HG03378 (cell line): Measurements from ENCODE around the gene CTRB1.
"Not testable (repeated sequence)": the region's sequence is repeated elsewhere in the genome, so short reads cannot be mapped to it uniquely, and the experiment has no call there.

ENCODE experiments used
- ATAC-seq: cut with Tn5 transposase; IDR thresholded peaks from one replicate; pipeline ENCODE4 v1.9.1; 2021; ENCODE audit warnings: mild to moderate bottlenecking, moderate library complexity; ENCODE audit not compliant: unreplicated experiment

The CTRB1 gene

DNA sequence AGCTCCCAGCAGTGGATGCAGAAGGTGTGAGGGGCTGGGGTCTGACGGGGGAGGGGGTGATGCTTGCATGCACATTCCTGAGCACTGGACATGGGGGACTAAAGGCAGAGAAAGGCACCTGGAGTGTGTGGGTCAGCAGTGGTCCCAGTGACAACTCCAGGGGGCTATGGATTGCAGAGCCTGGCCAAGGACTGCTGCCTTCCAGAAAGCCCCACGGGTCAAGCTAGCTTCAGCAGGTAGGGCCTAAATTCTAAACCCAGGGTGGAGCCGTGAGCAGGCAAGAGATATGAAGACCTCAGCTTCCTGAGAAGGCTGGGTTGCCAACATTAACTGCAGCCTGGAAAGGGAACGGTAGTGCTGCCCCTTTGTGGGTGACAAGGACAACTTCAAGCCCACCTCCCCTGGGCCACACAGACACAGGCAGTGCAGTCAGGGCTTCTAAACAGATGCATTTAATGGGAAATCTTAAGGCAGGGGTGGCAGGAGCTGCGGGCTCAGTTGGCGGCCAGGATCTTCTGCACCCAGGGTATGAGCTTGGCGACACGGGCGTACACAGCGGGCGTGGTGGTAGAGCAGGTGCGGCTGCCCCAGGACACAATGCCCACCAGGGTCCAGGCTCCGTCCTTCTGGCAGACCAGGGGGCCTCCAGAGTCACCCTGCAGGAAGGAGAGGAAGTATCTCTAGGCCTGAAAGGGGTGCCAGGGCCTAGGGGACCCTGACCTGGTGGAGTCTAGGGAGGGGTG, 14.9 kb upstream of the CTRB1 start:
- ATAC-seq: no peak

GRCh38 chr16:75204410-75204758, 14.4 kb upstream of the CTRB1 start:
- ATAC-seq: no peak

GRCh38 chr16:75204905-75205304, 13.9 kb upstream of the CTRB1 start:
- not testable (repeated sequence) for ATAC-seq

GRCh38 chr16:75205438-75205837, 13.3 kb upstream of the CTRB1 start:
- not testable (repeated sequence) for ATAC-seq

DNA sequence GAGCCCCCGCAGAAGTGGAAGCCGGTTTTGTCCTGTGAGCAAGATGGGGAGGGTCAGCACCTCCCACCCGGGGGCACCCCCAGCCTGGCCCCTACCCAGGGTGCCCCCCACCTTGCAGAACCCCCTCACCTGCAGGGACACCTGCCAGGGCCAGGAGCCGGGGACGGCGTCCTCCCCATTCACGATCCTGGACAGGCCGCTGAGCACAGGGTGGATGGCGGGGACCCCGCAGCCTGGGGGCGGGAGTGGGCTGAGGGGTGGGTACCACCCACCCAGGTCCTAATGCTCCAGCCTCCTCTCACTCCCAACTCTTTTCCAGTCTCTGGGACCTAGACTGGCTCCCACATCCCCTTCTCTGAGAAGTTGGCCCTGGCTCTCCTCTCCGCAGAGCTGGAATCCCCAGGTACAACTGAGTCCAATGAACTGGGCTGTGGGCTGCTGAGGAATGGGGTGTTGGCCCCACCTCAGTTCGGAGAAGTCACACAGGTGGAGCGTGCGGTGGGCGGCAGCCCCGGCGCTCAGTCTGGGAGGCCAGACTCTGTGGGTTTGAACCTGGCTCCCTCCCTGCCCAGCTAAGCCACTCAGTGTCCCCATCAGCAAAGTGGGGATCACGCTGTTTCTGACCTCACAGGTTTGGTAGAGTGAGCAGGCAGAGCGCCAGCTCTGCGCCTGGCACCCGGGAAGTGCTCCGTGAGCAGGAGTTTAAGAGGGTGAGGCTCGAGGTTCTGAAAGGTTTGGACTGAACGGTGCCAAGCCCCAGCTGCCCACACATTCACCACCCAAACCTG, 12.6 kb upstream of the CTRB1 start:
- ATAC-seq: not testable (repeated sequence)

DNA sequence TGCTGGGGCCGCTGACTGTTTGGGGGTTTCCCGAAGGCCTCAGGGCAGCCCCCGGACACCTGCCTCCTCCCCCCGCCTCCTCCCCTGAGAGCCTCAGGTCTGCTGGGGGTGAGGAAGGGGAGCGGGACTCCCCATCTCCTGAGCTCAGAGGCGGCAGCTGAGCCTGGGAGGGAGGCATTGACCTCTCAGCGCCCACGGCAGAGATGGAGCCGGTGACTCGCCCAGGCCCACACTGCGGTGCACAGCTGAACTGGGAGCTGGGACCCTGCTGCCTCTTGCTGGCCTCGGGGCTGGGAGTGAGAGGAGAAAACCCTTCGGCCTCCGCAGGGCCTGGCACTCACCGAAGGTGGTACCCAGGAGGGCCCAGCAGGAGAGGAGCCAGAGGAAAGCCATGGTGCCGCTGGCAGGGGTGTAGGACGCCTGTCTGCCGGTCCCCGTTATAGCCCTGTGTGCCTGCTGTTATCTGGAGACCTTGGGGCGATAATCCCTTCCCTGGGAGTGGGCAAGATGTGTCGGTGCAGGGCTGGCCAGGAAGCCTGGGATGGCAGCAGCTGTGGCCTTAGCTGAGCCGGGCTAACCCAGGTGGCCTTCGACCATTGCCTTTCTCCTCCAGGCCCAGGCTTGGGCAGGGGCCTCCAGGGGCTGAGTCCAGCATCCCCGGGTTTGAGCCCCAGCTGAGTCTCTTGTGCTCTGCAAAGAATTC, 11.9 kb upstream of the CTRB1 start, which contains the start of gene CTRB2:
Gene CTRB2 (minus strand): TSS at position 413 of the 703 bp plus-strand sequence. CDS start 20 bp downstream, at position 393.
- ATAC-seq: no peak

DNA sequence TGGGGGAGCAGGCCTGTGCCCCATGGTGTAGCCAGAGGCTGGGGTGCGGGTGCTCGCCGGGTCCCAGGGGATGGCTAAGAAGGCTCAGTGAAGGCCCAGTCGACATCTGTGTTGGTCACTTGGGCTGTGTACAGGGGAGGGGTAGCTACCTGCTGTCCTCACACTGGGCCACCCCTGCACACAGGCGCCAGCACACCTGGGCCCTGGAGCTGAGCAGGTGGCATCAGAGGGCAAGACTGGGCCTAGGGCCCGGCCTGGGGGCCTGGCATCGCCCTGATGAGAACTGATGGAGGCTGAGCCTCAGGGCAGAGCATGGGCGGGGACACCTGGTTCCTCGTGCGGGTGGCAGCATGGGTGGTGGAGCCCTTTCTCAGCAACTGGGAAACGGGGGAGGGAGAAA, 11.0 kb upstream of the CTRB1 start:
- no peak for ATAC-seq

GRCh38 chr16:75208242-75208825, 10.5 kb upstream of the CTRB1 start:
- ATAC-seq: no peak

GRCh38 chr16:75208861-75209505, 9.8 kb upstream of the CTRB1 start:
- no peak for ATAC-seq

DNA sequence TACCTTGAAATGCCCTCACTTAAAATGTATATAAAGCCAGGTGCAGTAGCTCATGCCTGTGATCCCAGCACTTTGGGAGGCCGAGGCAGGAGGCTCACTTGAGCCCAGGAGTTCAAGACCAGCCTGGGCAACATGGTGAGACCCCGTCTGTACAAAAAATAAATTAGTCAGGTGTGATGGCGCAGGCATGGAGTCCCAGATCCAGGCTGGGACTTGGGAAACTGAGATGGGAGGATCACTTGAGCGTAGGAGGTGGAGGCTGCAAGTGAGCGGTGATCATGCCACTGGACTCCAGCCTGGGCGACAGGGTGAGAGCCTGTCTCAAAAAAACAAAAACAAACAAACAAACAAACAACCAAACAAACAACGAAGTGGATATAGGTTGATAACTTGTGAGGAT, 9.3 kb upstream of the CTRB1 start:
- ATAC-seq: not testable (repeated sequence)

DNA sequence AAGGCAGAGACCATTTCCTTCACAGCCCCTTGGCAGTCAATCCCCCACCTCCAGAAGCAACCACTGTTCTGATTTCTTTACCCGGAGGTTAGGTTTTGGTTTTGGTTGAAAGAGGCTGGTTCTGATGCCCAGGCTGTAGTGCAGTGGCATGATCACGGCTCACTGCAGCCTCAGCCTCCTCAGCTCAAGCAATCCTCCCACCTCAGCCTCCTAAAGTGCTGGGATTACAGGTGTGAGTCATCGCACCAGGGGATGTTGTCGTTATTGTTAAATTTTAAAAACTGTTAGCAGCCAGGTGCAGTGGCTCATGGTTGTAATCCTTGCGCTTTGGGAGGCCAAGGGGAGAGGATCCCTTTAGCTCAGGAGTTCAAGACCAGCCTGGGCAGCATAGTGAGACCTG, 8.8 kb upstream of the CTRB1 start:
- no peak for ATAC-seq

- ATAC-seq: not testable (repeated sequence)
Measured at GRCh38 chr16:75211286-75211685, 7.5 kb upstream of the CTRB1 start.

DNA sequence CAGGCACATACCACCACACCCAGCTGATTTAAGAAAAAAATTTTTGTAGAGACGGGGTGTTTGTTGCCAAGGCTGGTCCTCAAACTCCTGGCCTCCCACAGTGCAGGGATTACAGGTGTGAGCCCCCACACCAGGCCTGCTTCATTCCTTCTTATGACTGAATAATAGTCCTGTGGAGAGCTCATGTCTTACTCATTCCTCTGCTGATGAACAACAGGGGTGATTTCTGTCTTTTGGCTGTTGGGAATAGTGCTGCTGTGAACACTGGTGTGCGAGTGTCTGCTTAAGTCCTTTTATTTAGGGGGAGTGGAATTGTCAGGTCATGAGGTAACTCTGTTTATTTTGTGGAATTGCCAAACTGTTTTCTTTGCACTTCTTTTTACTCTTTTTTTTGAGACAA, 2.7 kb upstream of the CTRB1 start:
- no peak for ATAC-seq

DNA sequence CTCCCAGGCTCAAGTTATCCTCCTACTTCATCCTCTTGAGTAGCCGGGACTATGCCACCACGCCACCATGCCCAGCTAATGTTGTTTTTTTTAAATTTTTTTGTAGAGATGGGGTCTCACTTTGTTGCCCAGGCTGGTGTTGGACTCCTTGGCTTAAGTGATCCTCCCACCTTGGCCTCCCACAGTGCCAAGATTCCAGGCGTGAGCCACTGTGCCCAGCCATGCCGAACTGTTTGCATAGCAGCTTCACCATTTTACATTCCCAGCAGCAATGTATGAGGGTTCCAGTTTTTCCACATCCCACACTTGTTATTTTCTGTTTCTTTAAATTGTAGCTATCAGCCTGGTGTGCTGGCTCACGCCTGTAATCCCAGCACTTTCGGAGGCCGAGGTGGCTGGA, 2.2 kb upstream of the CTRB1 start:
- ATAC-seq: no peak

DNA sequence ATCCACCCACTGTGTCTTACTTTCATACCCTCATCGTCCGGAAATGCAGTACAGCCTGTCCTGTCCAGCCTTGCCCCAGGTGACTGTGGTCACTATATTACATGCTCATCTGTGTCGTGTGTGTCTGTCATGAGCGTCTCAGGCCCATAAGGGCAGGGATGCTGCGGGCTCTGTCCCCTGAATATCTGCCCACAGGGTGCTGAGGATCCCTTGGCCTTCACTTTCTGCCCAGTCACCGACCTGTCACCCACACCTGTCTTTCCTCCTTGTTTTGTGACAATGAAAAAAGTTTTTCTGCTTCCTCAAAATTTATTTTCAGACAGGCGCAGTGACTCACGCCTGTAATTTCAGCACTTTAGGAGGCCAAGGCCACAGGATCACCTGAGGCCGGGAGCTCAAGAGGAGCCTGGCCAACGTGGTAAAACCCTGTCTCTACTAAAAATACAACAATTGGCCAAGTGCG, 1.4 kb upstream of the CTRB1 start:
- ATAC-seq: no peak

DNA sequence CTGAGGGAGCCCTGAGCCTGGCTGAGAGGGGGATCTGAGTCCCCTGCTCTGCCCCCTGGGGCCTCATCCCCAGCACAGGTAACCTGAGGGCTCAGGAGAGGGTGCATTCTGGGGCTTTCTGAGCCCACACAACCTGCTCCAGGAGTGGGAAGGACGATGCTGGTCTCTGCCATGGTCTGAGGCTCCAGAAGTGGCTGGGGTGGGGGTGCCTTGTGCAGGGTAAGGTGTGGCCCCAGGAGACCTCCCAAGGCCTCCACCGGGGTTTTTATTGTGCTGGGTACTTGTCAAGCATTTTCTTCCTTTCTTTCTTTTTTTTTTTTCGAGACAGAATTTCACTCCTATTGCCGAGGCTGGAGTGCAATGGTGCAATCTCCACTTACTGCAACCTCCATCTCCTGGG, 300 bp downstream of the CTRB1 start:
- ATAC-seq: no peak

DNA sequence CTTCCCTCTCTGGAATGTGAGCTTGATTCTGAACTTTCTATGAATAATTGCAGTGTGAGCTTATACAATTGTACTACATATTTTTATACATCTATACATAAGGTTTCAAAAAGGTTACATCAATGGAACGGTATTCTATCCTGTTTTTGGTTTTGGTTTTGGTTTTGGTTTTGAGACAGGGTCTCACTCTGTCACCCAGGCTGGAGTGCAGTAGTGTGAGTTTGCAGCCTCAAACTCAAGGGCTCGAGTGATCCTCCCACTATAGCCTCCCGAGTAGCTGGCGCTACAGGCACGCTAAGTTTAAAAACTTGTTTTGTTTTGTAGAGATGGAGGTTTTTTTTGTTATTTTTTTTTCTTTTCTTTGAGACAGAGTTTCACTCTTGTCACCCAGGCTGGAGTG, 1.1 kb downstream of the CTRB1 start:
- peak; percentile 67 for ATAC-seq

GRCh38 chr16:75222271-75222783, 3.5 kb downstream of the CTRB1 start:
- no peak for ATAC-seq

DNA sequence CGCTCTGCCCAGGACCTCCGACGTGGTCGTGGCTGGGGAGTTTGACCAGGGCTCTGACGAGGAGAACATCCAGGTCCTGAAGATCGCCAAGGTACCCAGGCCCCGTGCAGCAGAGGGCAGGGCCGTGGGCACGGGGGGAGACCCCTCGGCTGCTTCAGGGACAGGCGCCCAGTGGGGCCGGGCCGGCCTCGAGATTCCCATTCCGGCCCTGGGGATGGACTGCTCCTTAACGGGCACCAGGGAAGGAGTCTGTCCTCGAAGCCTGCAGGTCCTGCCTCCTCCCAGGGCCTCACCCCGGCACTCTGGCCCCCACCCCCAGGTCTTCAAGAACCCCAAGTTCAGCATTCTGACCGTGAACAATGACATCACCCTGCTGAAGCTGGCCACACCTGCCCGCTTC, 4.3 kb downstream of the CTRB1 start:
- ATAC-seq: not testable (repeated sequence)

- ATAC-seq: no peak
Measured at GRCh38 chr16:75224306-75225082, 5.7 kb downstream of the CTRB1 start.
